HG02588 (cell line): ENCODE results near the gene UBE3C.
"Not testable (repeated sequence)": the region's sequence is repeated elsewhere in the genome, so short reads cannot be mapped to it uniquely, and the experiment has no call there.

Source experiments
- ATAC-seq: cut with Tn5 transposase; IDR thresholded peaks from one replicate; pipeline ENCODE4 v1.9.1; 2021; ENCODE audit warnings: mild to moderate bottlenecking, moderate library complexity; ENCODE audit not compliant: unreplicated experiment

Gene UBE3C

GRCh38 chr7:157235357-157236333 lies 96.9 kb downstream of the UBE3C start:
- ATAC-seq: no peak

- ATAC-seq: no peak
Measured at GRCh38 chr7:157238087-157238486, 99.4 kb downstream of the UBE3C start.

DNA sequence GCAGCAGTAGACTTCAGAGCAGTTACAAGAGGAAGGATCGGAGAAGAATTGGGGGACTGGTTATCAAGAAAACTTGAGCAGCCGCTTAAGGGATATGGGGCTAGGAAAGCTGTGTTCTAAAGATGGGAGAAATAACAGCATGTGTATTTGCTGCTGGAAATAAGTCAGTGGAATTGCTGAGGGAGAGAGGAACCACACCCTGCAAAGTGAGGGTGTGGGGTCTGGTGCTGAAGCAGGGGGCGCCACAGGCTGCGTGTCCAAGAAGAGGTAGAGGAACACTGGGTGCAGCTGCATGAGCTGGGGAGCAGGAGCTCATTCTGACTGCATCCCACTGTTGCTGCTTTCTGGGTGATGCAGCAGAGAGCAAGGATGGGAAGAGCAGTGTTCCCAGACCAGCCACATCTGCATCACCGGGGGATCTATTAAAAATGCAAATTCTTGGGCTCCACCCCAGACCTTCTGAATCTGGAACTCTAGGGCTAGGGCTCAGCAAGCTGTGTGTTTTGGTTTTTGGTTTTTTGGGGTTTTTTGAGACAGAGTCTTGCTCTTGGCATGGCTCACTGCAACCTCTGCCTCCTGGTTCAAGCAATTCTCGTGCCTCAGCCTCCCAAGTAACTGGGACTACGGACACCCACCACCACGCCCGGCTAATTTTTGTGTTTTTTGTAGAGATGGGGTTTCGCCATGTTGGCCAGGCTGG lies 101.0 kb downstream of the UBE3C start:
- no peak for ATAC-seq

- ATAC-seq: no peak
Measured at GRCh38 chr7:157241631-157242030, 102.9 kb downstream of the UBE3C start.

- no peak for ATAC-seq
Measured at GRCh38 chr7:157244516-157245294, 106.0 kb downstream of the UBE3C start.

DNA sequence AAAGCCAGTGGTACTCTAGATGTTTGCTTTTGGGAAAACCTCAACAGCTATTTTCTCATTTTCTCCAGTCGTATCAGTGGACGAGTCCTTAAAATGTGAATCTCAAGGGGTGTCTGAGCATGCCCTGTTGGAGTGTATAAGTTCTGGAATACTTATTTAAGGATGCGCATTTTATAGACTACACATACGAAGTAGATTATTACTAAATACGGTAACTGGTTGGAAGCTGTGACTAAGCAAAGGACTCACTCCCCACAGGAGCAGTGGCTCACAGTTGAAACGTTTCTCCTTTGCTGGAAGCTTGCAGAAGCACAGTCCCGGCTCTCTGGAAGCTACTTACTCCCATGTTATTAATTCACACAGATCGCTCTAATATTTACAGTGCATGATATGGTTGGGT lies 107.3 kb downstream of the UBE3C start:
- no peak for ATAC-seq

- ATAC-seq: no peak
Measured at GRCh38 chr7:157248659-157249058, 109.9 kb downstream of the UBE3C start.

DNA sequence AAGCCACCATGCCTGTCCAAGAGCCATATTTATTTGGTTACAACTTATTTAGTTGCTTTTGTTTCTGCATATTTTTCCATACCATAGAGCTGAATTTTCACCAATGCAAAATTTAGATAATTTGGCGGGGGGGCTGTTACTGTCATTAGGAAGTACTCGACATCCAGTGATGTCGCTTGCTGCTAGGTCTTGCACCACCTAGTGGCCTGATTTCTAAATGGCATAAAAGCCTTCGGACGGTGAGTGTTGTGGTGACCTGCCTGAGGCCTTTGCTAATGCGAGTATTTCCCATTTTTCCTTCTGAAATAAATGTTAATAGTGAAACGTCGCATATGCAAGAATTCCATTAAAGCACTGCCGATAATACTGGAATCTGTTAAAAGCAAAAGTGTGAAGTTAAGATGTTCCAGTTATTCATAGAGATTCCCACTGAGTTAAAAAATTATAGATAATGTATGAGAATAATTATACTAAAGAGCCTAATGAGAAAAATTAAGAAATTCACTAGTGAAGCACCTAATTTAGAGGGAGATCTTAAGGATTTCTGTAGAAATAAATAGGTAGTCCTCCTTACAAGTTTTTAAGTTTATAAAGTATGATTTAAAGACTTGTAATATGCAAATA lies 112.0 kb downstream of the UBE3C start:
- ATAC-seq: no peak

DNA sequence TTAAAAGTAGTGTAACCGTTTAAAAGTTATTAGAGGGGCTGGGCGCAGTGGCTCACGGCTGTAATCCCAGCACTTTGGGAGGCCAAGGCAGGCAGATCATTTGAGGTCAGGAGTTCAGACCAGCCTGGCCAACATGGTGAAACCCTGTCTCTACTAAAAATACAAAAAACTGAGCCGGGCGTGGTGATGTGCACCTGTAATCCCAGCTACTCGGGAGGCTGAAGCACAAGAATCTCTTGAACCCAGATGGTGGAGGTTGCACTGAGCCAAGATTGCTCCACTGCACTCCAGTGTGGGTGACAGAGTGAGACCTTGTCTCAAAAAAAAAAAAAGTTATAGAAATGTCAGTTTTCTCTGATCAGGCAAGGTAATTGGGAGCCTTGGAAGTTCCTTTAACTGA lies 113.1 kb downstream of the UBE3C start:
- not testable (repeated sequence) for ATAC-seq

DNA sequence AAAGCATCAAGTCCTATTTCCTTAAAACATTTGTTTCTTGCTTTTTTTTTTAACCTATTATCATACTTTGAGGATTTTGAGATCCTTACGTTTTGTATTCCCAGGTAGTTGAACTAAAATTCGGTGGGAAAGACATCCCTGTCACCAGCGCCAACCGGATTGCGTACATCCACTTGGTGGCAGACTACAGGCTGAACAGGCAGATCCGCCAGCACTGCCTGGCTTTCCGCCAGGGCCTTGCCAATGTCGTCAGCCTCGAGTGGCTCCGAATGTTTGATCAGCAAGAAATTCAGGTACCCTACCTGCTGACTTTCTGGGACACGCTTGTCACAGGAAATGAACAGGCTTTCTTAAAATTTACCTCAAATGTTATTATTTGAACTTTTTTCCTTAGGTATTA lies 115.1 kb downstream of the UBE3C start:
- no peak for ATAC-seq

GRCh38 chr7:157254781-157255180 lies 116.1 kb downstream of the UBE3C start:
- ATAC-seq: not testable (repeated sequence)

- no peak for ATAC-seq
Measured at GRCh38 chr7:157255201-157255606, 116.5 kb downstream of the UBE3C start.

DNA sequence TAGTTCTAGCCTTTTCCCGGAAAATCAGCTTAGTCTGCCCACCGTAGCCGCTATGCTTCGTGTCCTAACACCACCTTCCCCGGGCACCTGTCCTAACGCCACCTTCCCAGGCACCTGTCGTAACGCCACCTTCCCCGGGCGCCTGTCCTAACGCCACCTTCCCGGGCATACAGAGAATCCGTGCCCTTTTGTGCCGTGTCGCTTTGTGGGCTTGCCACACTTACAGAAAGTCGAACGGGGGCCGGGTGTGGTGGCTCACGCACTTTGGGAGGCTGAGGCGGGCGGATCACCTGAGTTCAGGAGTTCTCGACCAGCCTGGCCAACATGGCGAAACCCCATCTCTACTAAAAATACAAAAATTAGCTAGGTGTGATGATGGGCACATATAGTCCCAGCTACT lies 124.4 kb downstream of the UBE3C start:
- no peak for ATAC-seq

GRCh38 chr7:157265051-157265450 lies 126.3 kb downstream of the UBE3C start:
- ATAC-seq: no peak

GRCh38 chr7:157266272-157266671 lies 127.5 kb downstream of the UBE3C start:
- no peak for ATAC-seq

- ATAC-seq: no peak
Measured at GRCh38 chr7:157267516-157267915, 128.8 kb downstream of the UBE3C start.

DNA sequence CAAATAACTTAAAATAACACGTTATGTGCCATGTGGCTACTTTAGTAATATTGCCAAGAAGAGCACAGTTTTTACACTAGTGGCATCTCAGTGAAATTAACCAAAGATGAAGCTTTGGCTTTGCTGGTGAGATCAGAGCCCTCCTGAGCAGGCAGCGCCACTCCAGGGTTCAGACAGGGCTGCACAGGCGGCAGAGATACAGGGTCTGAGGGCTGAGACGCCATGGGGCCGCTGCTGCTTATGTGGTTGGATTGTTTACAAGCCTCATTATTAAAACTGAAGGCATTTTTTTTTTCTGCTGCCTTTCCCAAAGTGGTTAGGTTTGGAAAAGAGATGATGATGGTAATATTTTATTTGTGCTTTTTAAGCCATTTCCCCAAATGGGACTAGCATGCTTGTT lies 129.2 kb downstream of the UBE3C start:
- ATAC-seq: no peak

DNA sequence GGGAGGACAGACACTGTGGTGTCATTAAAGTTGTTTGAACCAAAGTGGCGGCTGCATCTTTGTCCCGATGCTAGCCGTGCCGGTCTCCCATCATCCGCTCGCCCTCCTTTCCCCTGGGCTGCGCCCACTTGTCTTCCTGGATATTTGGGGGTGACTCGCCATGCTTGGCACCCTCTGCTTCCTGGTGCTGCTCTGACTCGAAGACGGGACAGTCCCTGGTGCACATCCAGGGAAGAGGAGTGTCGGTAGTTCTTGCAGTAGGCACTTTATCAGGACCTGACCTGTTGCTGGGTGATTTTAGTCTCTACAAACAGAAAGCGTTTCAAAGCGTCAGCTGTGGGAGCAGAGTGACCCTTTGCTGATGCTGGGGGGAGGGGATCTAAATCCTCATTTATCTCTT lies 129.8 kb downstream of the UBE3C start:
- ATAC-seq: no peak

DNA sequence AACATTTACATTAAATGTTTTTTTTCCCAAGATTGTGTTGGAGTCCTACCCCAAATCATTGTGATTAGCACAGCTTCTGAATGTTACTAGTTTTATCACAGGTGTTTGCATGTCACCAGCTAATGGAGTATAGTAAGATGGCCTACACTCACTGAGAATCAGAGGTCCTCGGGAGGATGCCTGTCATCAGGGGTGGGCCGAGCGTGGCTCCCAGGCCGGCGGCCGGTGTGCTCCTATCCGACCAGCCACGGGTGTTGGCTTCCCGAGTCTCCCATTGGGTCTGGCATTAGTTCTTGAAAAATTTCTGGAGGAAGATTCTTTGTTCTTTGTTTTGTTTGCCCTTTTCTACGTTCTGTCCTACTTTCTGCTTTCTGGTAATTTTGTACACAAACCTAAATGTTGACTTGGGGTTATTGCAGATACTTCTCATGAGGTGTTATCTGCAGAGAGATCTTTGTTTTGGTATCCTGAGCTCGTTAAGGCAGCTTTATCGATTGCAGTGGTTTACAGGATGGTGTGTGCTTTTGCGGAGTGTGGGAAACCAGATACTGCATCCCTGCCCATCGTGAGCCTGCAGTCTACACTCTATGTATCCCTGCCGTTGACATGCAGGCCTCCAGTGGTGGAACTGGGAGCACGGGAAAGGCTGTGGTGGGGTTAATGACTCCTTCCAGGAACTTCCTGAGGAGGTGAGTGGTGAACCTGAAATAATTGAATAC lies 130.8 kb downstream of the UBE3C start:
- no peak for ATAC-seq

DNA sequence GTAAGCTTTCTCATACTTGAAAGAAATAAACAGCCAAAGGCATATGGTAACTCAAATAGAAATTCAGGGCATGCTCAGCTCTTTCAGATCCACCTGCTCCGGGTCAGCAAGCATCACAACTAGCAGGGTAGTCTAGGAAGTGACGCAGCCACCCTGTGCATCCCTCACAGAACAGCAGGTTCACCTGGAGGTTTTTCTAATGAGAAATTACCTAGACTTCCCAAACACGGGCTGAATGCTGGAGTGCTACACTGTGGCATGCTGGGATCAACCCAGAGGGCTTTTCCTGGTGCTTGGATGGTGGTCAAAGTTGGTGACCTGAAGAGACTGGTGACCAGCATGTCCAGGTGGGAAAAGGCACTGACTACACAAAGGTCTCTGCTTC lies 131.3 kb downstream of the UBE3C start:
- no peak for ATAC-seq
